ENCODE data around the gene GSTA2.

GRCh38 chr6:52786249-52786956 lies 23.1 kb upstream of the GSTA2 start:
- TF ChIP-seq POLR2AphosphoS5 (IDR thresholded peaks at IDR 0.05), result no peak
- TF ChIP-seq CTCF (IDR thresholded peaks at IDR 0.05), result no peak
- TF ChIP-seq POLR2A (IDR thresholded peaks at IDR 0.05), result no peak
